Omental fat pad (tissue), 4 donors: ENCODE data around the gene CALML5. TPM values are rescaled to one million over a fixed set of nuclear protein-coding genes. Genes with fewer than 3 reads are reported as not detected.

Experiments
- ATAC-seq: fragments of 150-250 bp; one replicate; pipeline ENCODE4 v1.9.1; 2016; ENCODE audit warnings: mild to moderate bottlenecking, moderate library complexity; ENCODE audit not compliant: low FRiP score
- DNase-seq: peaks from one replicate; pipeline ENCODE4 v3.0.0-alpha.2; 2019; ENCODE audit warnings: low spot score
- CTCF ChIP-seq, 3 donors: fragments of 450-650 bp; IDR thresholded peaks; one replicate each; pipeline ENCODE4 v1.5.1; 2016 to 2017; ENCODE audit warnings: antibody characterized with exemption in 3 of 3, mild to moderate bottlenecking in 3 of 3, moderate library complexity in 2 of 3
- total RNA-seq, 4 donors: library from RNA; depleted of rRNA; stranded (reverse); fragments of >200 nt; gene quantifications; one replicate each; pipeline ENCODE4 v1.1.0, GENCODE V29; 2016

The CALML5 gene
- total RNA-seq, 4 donors from 2014 or later = not detected

- DNase-seq (no peak), ATAC-seq (no peak)
- no peak for TF ChIP-seq CTCF (IDR thresholded peaks at IDR 0.05)
These were observed 29.2 kb downstream of the CALML5 start for GRCh38 chr10:5470062-5470751.

GRCh38 chr10:5469353-5470061, 29.9 kb downstream of the CALML5 start:
- DNase-seq = no peak
- ATAC-seq = no peak
- TF ChIP-seq CTCF (IDR thresholded peaks at IDR 0.05) = no peak

GRCh38 chr10:5468262-5469106, 30.9 kb downstream of the CALML5 start:
- ATAC-seq (no peak), DNase-seq (no peak)
- TF ChIP-seq CTCF (IDR thresholded peaks at IDR 0.05) = no peak

- no peak for TF ChIP-seq CTCF (IDR thresholded peaks at IDR 0.05)
- ATAC-seq (no peak), DNase-seq (no peak)
These were observed 31.6 kb downstream of the CALML5 start for GRCh38 chr10:5467634-5468255.

- ATAC-seq = no peak
- no peak for TF ChIP-seq CTCF (IDR thresholded peaks at IDR 0.05)
These were observed 32.2 kb downstream of the CALML5 start for GRCh38 chr10:5467207-5467535.

GRCh38 chr10:5466451-5467206, 32.7 kb downstream of the CALML5 start:
- ATAC-seq (peak; percentile 33), DNase-seq (no peak)
- no peak for TF ChIP-seq CTCF (IDR thresholded peaks at IDR 0.05)

More at GRCh38 chr10:5467207-5467535, 32.2 kb downstream of the CALML5 start:
- no peak for DNase-seq
